GM19328 (cell line): ENCODE results near the gene MYO16.
"Not testable (repeated sequence)": the region's sequence is repeated elsewhere in the genome, so short reads cannot be mapped to it uniquely, and the experiment has no call there.

ENCODE experiments used
- ATAC-seq: cut with Tn5 transposase; IDR thresholded peaks from one replicate; pipeline ENCODE4 v1.9.1; 2021; ENCODE audit warnings: mild to moderate bottlenecking, moderate library complexity; ENCODE audit not compliant: unreplicated experiment

Gene MYO16

GRCh38 chr13:109175666-109176065 lies 546.3 kb downstream of the MYO16 start:
- no peak for ATAC-seq

GRCh38 chr13:109180905-109181425 lies 551.6 kb downstream of the MYO16 start:
- ATAC-seq = no peak

GRCh38 chr13:109182777-109183465 lies 553.5 kb downstream of the MYO16 start:
- no peak for ATAC-seq

GRCh38 chr13:109191413-109191812 lies 562.0 kb downstream of the MYO16 start:
- ATAC-seq = no peak

GRCh38 chr13:109192306-109192705 lies 562.9 kb downstream of the MYO16 start:
- no peak for ATAC-seq

GRCh38 chr13:109196948-109197347 lies 567.5 kb downstream of the MYO16 start:
- ATAC-seq = no peak

- no peak for ATAC-seq
These were observed 569.2 kb downstream of the MYO16 start for GRCh38 chr13:109198585-109198984.

- no peak for ATAC-seq
These were observed 569.9 kb downstream of the MYO16 start for GRCh38 chr13:109199280-109199679.

GRCh38 chr13:109200556-109200955 lies 571.1 kb downstream of the MYO16 start:
- no peak for ATAC-seq

GRCh38 chr13:109203587-109203986 lies 574.2 kb downstream of the MYO16 start:
- no peak for ATAC-seq

GRCh38 chr13:109204252-109204651 lies 574.8 kb downstream of the MYO16 start:
- ATAC-seq = no peak

- no peak for ATAC-seq
These were observed 575.2 kb downstream of the MYO16 start for GRCh38 chr13:109204657-109205056.

- no peak for ATAC-seq
These were observed 575.9 kb downstream of the MYO16 start for GRCh38 chr13:109205315-109205714.

- no peak for ATAC-seq
These were observed 577.2 kb downstream of the MYO16 start for GRCh38 chr13:109206616-109207015.

GRCh38 chr13:109207622-109208021 lies 578.2 kb downstream of the MYO16 start:
- no peak for ATAC-seq

GRCh38 chr13:109208522-109208921 lies 579.1 kb downstream of the MYO16 start:
- no peak for ATAC-seq

GRCh38 chr13:109209526-109209925 lies 580.1 kb downstream of the MYO16 start:
- no peak for ATAC-seq

- no peak for ATAC-seq
These were observed 582.2 kb downstream of the MYO16 start for GRCh38 chr13:109211616-109212015.

- ATAC-seq = no peak
These were observed 583.2 kb downstream of the MYO16 start for GRCh38 chr13:109212650-109213049.

GRCh38 chr13:109213714-109214113 lies 584.3 kb downstream of the MYO16 start:
- no peak for ATAC-seq

- ATAC-seq = no peak
These were observed 585.0 kb downstream of the MYO16 start for GRCh38 chr13:109214393-109214792.

- no peak for ATAC-seq
These were observed 586.0 kb downstream of the MYO16 start for GRCh38 chr13:109215377-109215776.

- ATAC-seq = not testable (repeated sequence)
These were observed 588.1 kb downstream of the MYO16 start for GRCh38 chr13:109217510-109217909.
